OCI-LY7 (cell line): ENCODE results near the gene AAMDC.

Experiments
- CTCF ChIP-seq: fragments of 200-600 bp; sonication (generic); conservative IDR thresholded peaks from 2 replicates; pipeline ENCODE4 v1.5.1; 2014; ENCODE audit warnings: mild to moderate bottlenecking, antibody characterized with exemption, low read length, moderate library complexity, mixed read lengths
- EZH2phosphoT487 ChIP-seq: fragments of 200-600 bp; sonication (generic); IDR thresholded peaks from 2 replicates; pipeline ENCODE4 v1.6.1; 2018; ENCODE audit warnings: low read depth, borderline replicate concordance, mild to moderate bottlenecking, mixed run types, antibody characterized with exemption, low read length, moderate library complexity, mixed read lengths

- peak; percentile 73 for TF ChIP-seq CTCF
- no peak for TF ChIP-seq EZH2phosphoT487
Measured at GRCh38 chr11:77820565-77821348, at the start of gene AAMDC, which contains the start of gene RSF1.
